HUES64 (cell line): Measurements from ENCODE around the gene DDR1.
"Not testable (repeated sequence)": the region's sequence is repeated elsewhere in the genome, so short reads cannot be mapped to it uniquely, and the experiment has no call there.

Experiments
- H3K27ac ChIP-seq: 2 replicates; pipeline ENCODE4 v1.7.0; 2013; ENCODE audit warnings: low read depth, low read length, inconsistent platforms
- H3K27me3 ChIP-seq: 2 replicates; pipeline ENCODE4 v1.6.1; 2013; ENCODE audit warnings: mild to moderate bottlenecking, low read length; ENCODE audit not compliant: insufficient read depth
- H3K36me3 ChIP-seq: 2 replicates; pipeline ENCODE4 v1.6.1; 2013; ENCODE audit warnings: mild to moderate bottlenecking, low read length; ENCODE audit not compliant: insufficient read depth
- H3K4me1 ChIP-seq: 2 replicates; pipeline ENCODE4 v1.6.1; 2013; ENCODE audit warnings: mild to moderate bottlenecking, low read length, moderate library complexity; ENCODE audit not compliant: insufficient read depth
- H3K4me3 ChIP-seq: 2 replicates; pipeline ENCODE4 v1.5.1; 2013; ENCODE audit warnings: mild to moderate bottlenecking, low read length, moderate library complexity
- H3K9ac ChIP-seq: 2 replicates; pipeline ENCODE4 v1.6.1; 2013; ENCODE audit warnings: mild to moderate bottlenecking, low read depth, low read length
- H3K9me3 ChIP-seq: 2 replicates; pipeline ENCODE4 v1.6.1; 2013; ENCODE audit warnings: low read depth, low read length; ENCODE audit not compliant: insufficient read depth
- WGBS: fragments of 150-250, 120-280 bp; methylation state at CpG from one replicate; pipeline ENCODE4 v1.1.7; 2013; ENCODE audit warnings: missing lambda C conversion rate; 5-methylcytosine and 5-hydroxymethylcytosine counted together

Gene DDR1

DNA sequence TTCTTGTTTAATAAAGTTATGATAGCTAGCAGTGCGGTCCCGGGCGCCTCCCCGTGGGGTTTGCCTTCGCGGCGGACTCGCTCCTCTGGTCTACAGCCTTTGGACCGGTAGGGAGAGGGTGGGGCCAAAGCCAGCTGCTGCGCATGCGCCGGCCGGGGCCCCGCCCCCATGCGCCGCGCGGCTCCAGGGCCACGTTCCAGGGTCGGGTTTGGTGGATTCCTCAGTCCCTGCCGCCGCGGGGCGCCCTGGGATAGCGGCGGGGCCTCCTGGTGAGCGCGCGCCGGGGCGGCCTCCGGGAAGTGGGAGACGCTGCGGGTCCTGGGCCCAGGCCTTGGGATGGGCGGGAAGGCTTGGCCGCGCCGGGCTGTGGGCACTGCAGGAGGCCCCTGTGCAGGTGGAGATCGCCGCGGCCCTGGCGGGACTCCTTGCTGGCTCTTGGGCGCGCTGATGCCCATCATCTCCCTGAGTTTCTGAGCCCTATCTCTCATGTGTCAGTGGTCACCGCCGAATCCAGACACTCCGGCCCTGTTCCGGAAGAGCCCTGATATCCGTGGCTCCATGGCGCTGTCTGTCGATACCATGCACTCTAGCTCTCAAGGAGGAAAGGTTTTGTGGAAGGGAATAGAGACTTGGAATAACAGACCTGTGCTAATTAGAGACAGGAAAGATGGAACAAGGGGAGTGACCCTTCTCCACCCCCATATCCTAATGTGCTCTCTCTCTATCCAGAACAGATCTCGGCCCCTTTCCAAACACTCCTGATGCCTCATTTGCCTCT, 29.9 kb downstream of the DDR1 start, which contains the start of gene VARS2:
TSS of gene VARS2 (plus strand) at position 163 of the 778 bp plus-strand sequence. CDS start at position 762, 599 bp downstream.
- WGBS = 6% methylated on average over 52 of the region's 52 CpGs
- Histone ChIP-seq H3K27me3 (no peaks in the 10 kb centered on the region), H3K9me3 (no peaks in the 10 kb centered on the region), H3K36me3 (peaks cover 67% of the 10 kb centered on the region), H3K27ac (peak within 1 kb of the TSS; percentile 58), H3K4me3 (peak within 1 kb of the TSS; percentile 69), H3K9ac (peak within 1 kb of the TSS; percentile 84), H3K4me1 (peaks cover 15% of the 10 kb centered on the region; the same call in 1 of the 2 replicates)

DNA sequence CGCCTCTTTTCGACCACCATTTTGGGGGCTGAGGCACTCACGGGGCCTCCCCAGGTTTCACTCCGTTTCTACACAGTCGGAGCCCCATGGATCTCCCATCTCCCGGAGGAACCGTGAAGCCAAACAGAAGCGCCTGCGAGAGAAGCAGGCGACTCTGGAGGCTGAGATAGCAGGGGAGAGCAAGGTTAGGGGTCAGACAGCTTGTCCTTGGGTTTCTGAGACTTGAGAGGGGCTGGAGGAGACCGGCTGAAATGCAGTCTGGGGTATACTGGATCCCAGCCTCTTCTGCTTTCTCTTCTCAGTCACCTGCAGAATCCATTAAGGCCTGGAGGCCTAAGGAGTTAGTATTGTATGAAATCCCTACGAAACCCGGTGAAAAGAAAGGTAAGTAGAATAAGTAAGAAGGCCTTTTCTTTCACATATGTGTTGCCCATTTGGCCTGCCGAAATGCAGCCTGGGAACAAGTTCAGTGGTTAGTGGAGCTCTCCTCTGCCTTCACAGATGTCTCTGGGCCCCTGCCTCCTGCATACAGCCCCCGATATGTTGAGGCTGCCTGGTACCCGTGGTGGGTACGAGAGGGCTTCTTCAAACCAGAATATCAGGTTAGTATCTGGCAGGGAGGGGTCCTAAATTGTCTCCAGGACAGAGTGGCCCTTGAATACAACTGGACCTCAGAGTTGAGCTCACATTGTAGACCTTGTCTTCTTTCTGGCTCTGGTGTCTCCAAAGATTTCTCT, 30.7 kb downstream of the DDR1 start:
- Histone ChIP-seq H3K9me3 (no peaks in the 10 kb centered on the region), H3K36me3 (peaks cover 67% of the 10 kb centered on the region), H3K27ac (no peak overlapping the region), H3K9ac (peak overlapping the region; percentile 84), H3K27me3 (no peaks in the 10 kb centered on the region), H3K4me1 (peaks cover 15% of the 10 kb centered on the region; the same call in 1 of the 2 replicates), H3K4me3 (peak overlapping the region; percentile 69)
- WGBS = 74% methylated on average over 17 of the region's 17 CpGs

DNA sequence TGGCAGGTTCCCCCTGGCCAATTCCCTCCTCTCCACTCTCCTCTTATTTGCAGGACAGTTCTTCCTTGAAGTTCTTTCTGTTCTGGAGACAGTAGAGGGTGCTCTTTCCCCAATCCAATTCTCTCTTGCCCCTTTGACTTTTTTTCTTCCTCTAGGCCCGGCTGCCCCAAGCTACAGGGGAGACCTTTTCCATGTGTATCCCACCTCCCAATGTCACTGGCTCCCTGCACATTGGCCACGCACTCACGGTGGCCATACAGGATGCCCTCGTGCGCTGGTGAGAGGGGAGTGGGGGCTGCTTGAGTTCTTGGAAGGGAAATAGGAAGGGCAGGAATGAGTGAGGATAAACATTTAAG, 31.2 kb downstream of the DDR1 start:
- Histone ChIP-seq H3K9ac (no peak overlapping the region), H3K27ac (no peak overlapping the region), H3K9me3 (no peaks in the 10 kb centered on the region), H3K4me3 (no peak overlapping the region), H3K4me1 (peaks cover 15% of the 10 kb centered on the region; the same call in 1 of the 2 replicates), H3K27me3 (no peaks in the 10 kb centered on the region), H3K36me3 (peaks cover 67% of the 10 kb centered on the region)
- 37% methylated on average over 5 of the region's 5 CpGs for WGBS

DNA sequence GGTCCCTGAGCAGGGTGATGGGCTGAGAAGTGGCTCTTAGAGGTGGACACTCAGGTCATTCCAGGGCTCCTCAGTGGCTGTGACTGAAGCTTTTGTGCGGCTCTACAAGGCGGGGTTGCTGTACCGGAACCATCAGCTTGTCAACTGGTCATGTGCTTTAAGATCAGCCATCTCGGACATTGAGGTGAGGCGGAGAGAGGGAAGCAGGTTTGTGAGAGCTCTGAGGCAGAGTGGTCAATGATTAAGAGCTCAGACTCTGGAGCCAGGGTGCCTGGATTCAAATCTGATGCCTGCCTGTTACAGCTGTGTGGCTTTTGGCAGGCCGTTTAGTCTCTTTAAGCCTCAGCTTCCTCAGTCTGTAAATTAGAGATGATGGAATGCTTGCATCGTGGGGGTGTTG, 32.7 kb downstream of the DDR1 start:
- no peaks in the 10 kb centered on the region for H3K27me3 ChIP-seq
- H3K9ac ChIP-seq = no peak overlapping the region
- no peaks in the 10 kb centered on the region for H3K9me3 ChIP-seq
- no peak overlapping the region for H3K27ac ChIP-seq
- WGBS = 94% methylated on average over 7 of the region's 7 CpGs
- peaks cover 15% of the 10 kb centered on the region; the same call in 1 of the 2 replicates for H3K4me1 ChIP-seq
- H3K36me3 ChIP-seq = peaks cover 67% of the 10 kb centered on the region
- H3K4me3 ChIP-seq = no peak overlapping the region

DNA sequence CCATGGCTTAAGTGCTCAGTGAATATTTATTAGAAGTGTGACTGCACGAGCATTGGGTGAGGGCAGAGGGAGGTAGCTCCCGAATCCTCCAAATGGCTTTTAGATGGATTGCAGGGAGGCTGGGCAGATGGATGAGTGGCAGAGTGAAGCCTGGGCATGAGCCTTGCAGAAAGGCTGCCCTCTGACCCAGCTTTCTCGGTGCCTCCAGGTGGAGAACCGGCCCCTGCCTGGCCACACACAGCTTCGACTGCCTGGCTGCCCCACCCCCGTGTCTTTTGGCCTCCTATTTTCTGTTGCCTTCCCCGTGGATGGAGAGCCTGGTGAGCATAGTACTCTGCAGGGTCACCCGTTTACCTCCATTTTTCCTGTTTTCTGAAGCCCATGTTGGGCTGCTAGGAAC, 33.2 kb downstream of the DDR1 start:
- Histone ChIP-seq H3K9ac (no peak overlapping the region), H3K4me1 (peaks cover 15% of the 10 kb centered on the region; the same call in 1 of the 2 replicates), H3K27me3 (no peaks in the 10 kb centered on the region), H3K36me3 (peaks cover 67% of the 10 kb centered on the region), H3K4me3 (no peak overlapping the region), H3K27ac (no peak overlapping the region), H3K9me3 (no peaks in the 10 kb centered on the region)
- WGBS = 93% methylated on average over 8 of the region's 8 CpGs

DNA sequence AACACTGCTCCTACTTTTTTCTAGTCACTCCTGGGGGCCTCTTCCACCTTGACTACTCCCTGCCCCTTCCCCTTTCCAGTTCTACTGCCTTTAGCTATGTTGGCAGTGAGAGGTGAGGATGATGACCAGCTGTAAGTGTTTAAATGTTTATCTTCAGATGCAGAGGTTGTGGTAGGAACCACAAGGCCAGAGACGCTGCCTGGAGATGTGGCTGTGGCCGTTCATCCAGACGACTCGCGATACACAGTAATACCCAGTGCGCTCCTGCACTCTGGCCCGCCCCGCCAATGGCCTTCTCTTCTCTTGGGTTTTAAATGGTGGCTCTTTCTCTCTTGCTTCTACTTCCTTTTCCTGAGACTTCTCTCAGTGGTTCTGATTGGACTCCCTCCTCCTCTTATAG, 34.4 kb downstream of the DDR1 start:
- 95% methylated on average over 8 of the region's 8 CpGs for WGBS
- Histone ChIP-seq H3K9me3 (no peaks in the 10 kb centered on the region), H3K9ac (no peak overlapping the region), H3K4me3 (no peak overlapping the region), H3K27ac (no peak overlapping the region), H3K4me1 (peaks cover 14% of the 10 kb centered on the region; the same call in 1 of the 2 replicates), H3K27me3 (no peaks in the 10 kb centered on the region), H3K36me3 (peaks cover 68% of the 10 kb centered on the region)

DNA sequence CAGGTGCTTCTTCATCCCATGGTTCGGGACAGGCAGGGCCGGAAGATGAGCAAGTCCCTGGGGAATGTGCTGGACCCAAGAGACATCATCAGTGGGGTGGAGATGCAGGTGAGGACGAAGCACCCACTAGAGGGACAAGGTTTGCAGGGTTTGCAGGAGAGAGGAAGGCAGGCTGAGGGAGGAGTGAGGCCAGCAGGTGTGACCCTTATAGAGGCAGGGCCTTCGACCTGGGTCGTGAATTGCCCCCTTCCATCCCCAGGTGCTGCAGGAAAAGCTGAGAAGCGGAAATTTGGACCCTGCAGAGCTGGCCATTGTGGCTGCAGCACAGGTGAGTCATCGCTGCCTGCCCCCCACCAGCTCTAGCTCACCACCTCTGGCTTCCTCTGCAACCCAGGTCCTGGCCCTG, 38.1 kb downstream of the DDR1 start:
- peaks cover 4% of the 10 kb centered on the region; the same call in 1 of the 2 replicates for H3K4me1 ChIP-seq
- no peak overlapping the region for H3K27ac ChIP-seq
- H3K27me3 ChIP-seq = no peaks in the 10 kb centered on the region
- H3K4me3 ChIP-seq = no peak overlapping the region
- H3K9me3 ChIP-seq = no peaks in the 10 kb centered on the region
- H3K36me3 ChIP-seq = peaks cover 88% of the 10 kb centered on the region
- WGBS = 80% methylated on average over 7 of the region's 7 CpGs
- no peak overlapping the region for H3K9ac ChIP-seq

DNA sequence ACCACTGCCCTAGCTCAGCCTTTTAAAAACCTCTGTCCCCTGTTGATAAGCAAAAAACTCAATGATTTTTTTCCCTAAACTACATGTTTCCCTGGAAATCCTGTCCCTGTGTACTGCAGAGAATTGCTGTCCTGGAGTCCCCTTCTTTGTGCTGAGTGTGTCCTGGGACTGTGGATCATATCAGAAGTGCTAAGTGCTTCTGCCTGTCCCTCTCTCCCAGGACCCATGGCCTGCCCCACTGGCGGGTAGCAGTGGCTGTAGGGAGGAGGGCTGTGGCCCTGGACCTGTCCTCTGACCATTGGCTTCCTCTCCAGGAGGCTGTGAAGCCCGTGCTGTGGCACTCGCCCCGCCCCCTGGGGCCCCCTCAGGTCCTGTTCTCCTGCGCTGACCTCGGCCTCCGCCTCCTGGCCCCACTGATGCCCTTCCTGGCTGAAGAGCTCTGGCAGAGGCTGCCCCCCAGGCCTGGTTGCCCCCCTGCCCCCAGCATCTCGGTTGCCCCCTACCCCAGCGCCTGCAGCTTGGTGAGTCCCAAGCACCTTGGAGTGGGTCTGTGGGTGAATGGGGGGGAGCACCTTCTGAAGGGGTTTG, 39.8 kb downstream of the DDR1 start:
- WGBS = 91% methylated on average over 9 of the region's 9 CpGs
- H3K9me3 ChIP-seq, H3K4me1 ChIP-seq, H3K9ac ChIP-seq, H3K4me3 ChIP-seq, H3K27me3 ChIP-seq, H3K27ac ChIP-seq: not testable (repeated sequence)
- peaks cover 89% of the 10 kb centered on the region for H3K36me3 ChIP-seq

DNA sequence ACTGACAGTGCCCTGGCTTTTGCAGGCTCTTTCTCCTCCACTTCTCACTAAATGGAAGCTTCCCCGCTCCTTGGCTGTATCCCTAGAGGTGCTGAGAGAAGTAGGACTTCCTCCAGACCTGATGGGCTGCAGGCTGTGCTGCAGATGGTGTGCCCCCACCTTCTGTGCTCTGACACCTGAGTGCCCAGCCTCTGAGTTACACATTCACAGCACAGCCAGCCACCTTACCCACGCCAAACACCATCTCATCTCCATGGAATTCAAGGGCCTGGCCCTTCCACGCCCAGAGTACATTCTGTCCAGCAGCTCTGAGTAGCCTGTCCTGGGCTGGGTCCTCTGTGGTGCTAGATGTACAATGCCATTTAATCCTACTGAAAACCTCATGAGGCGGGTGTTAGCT, 42.3 kb downstream of the DDR1 start:
- no peak overlapping the region for H3K9ac ChIP-seq
- H3K4me1 ChIP-seq = peaks cover 4% of the 10 kb centered on the region; the same call in 1 of the 2 replicates
- no peaks in the 10 kb centered on the region for H3K27me3 ChIP-seq
- WGBS = 93% methylated on average over 4 of the region's 4 CpGs
- H3K9me3 ChIP-seq = peaks cover 8% of the 10 kb centered on the region; the same call in 1 of the 2 replicates
- no peak overlapping the region for H3K4me3 ChIP-seq
- peaks cover 65% of the 10 kb centered on the region for H3K36me3 ChIP-seq
- no peak overlapping the region for H3K27ac ChIP-seq

DNA sequence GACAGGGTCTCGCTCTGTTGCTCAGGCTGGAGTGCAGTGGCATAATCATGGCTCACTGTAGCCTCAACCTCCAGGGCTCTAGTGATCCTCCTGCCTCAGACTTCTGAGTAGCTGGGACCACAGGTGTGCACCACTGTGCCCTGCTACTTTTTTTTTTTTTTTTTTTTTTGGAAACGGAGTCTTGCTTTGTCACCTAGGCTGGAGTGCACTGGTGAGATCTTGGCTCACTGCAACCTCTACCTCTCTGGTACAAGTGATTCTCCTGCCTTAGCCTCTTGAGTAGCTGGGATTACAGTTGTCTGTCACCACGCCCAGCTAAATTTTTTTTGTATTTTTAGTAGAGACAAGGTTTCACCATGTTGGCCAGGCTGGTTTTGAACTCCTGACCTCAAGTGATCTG, 42.8 kb downstream of the DDR1 start:
- H3K27me3 ChIP-seq, H3K27ac ChIP-seq, H3K9me3 ChIP-seq, H3K9ac ChIP-seq, H3K4me1 ChIP-seq, H3K4me3 ChIP-seq: not testable (repeated sequence)
- WGBS = 97% methylated on average over 2 of the region's 3 CpGs
- peaks cover 60% of the 10 kb centered on the region for H3K36me3 ChIP-seq

DNA sequence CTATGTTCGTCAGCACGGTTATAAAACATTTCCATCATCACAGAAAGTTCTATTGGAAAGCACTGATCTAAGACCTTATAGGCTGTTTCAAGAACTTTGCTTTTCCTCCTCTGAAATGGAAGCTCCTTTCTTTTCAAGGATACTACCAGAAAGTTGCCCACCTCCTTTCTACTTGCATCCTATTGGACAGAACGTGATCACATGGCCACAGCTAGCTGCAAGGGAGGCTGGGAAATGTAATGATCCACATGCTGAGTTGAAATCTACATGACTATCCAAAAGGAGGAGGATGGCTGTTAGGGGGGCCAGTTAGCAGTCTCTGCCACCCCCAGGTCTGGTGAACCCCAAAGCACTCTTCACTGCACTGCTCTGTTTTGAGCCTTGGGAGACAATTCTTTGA, 44.4 kb downstream of the DDR1 start:
- Histone ChIP-seq H3K4me3 (no peak overlapping the region), H3K27me3 (no peaks in the 10 kb centered on the region), H3K9me3 (peaks cover 8% of the 10 kb centered on the region; the same call in 1 of the 2 replicates), H3K4me1 (no peaks in the 10 kb centered on the region), H3K27ac (no peak overlapping the region), H3K36me3 (peaks cover 44% of the 10 kb centered on the region), H3K9ac (no peak overlapping the region)
- WGBS = 94% methylated on average over 3 of the region's 3 CpGs
